GM19468 (cell line): ENCODE measurements around the gene PHF20.
A peak's percentile ranks its signal among the peaks of the same experiment; 100 is the strongest.
"Not testable (repeated sequence)": the region's sequence is repeated elsewhere in the genome, so short reads cannot be mapped to it uniquely, and the experiment has no call there.

Experiments used
- ATAC-seq: cut with Tn5 transposase; IDR thresholded peaks from one replicate; pipeline ENCODE4 v1.9.1; 2021; ENCODE audit warnings: mild to moderate bottlenecking, moderate library complexity, moderate number of reproducible peaks; ENCODE audit not compliant: unreplicated experiment; ENCODE audit errors: extremely low read depth

Gene PHF20

GRCh38 chr20:35908007-35908406 is 136.2 kb downstream of the PHF20 start:
- no peak for ATAC-seq

DNA sequence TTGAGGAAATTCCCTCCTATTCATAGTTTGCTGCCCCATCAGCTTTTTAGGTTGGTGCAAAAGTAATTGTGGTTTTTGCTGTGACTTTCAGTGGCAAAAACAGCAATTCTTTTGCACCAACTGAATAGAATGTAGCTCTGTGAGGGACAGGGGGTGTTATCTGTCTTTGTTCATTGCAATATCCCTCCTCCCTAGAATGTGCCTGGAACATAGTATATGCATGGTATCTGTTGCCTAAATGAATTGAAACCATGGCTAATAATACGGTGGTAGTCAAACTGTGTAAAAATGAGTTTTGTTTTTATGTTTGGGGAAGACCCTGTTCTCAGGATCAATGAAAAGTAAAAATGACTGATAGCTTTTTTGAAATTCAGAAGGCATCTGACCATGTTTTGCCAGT is 137.4 kb downstream of the PHF20 start:
- no peak for ATAC-seq

- ATAC-seq: no peak
Measured at GRCh38 chr20:35909796-35910195, 138.0 kb downstream of the PHF20 start.

DNA sequence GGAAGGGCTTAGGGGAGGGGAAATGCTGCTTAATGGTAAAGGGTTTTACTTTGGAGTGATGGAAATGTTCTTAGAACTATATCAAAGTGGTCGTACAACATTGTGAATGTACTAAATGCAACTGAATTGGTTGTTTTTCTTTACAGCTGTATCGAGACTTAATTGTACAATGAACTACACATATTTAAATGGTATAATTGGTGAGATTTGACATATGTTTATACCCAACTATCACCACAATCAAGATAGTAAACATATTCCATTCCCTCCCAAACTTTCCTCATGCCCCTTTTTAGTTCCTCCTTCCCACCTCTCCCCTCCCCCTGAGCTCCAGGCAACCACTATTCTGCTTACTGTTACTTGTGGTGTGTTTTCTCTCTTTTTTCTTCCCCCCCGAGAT is 138.4 kb downstream of the PHF20 start:
- ATAC-seq: no peak

GRCh38 chr20:35912881-35913280 is 141.1 kb downstream of the PHF20 start:
- no peak for ATAC-seq

- no peak for ATAC-seq
Measured at GRCh38 chr20:35917077-35917476, 145.3 kb downstream of the PHF20 start.

- no peak for ATAC-seq
Measured at GRCh38 chr20:35918021-35918420, 146.2 kb downstream of the PHF20 start.

DNA sequence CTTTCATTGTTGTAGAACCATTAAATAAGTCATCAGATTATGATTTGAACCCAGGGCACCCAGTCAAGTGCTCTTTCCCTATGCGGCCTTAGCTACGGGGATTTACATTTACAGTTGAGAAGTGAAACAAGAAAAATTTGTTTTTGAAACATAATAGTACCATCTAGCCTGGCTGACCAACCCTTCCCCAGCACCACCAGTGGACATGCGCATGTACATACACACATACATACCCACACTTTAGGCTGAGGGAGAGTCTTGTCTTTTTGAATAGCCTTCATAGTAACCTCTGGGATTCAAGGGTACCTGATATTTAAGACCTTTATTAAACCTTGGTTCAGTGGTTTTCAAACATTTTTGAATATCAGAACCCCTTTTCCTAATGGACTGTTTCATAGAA is 148.7 kb downstream of the PHF20 start:
- ATAC-seq: no peak

DNA sequence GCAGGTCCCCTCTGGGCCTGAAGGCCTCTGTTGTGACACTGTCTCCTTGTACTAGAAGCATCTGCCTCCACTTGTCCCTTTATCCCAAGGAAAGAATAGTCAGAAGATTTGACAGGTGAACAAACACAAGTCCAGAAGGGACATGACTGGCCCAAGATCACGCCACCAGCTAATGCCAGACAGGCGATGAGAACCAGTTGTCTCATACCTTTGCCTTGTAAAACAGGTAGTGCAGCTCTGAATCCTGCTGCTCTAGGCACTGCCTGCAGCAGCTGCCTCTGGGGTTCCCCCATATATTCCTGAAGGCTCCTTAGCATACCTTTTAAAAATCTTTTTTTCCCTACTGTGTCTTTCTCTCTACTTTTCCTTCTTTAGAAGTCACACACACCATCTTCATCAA is 157.5 kb downstream of the PHF20 start:
- no peak for ATAC-seq

DNA sequence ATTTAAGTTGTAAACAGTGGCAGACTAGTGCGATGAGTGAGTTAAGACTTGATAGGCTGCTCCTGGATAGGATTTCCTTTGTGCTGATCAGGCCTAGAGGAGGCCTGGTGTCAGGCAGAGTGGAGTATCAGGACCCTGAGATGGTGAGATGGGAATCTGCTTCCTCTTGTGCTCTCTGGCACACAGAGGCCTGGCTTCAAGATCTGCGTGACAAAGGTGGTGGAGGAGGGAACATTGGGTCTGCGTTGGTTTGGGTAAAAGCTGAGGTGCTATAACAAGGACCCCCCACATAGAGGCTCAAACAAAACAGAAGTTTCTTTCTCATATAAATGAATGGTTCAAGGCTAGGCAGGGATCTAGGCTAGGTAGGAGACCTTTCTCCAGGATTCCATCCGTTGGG is 162.2 kb downstream of the PHF20 start:
- no peak for ATAC-seq

- ATAC-seq: no peak
Measured at GRCh38 chr20:35939264-35939663, 167.4 kb downstream of the PHF20 start.

GRCh38 chr20:35941620-35942019 is 169.8 kb downstream of the PHF20 start:
- ATAC-seq: no peak

DNA sequence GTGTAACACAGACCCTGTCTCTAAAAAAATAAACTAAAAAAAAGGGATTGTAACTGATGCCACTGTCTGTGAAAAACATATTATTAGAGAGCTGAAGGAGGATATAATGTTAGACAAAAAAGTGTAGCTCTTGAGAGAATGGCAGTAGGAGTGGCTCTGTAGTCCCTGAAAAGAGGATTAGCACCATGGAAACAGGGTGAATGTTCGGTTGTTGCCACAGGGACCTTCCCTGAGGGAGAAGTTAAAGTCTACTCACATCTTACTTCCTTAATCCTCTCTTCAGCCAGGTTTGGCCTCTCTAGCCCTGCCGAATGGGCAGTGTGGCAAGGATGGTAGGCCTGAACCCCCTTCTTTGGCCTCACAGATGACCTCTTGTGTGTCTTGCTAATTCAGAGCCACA is 170.4 kb downstream of the PHF20 start:
- ATAC-seq: no peak

DNA sequence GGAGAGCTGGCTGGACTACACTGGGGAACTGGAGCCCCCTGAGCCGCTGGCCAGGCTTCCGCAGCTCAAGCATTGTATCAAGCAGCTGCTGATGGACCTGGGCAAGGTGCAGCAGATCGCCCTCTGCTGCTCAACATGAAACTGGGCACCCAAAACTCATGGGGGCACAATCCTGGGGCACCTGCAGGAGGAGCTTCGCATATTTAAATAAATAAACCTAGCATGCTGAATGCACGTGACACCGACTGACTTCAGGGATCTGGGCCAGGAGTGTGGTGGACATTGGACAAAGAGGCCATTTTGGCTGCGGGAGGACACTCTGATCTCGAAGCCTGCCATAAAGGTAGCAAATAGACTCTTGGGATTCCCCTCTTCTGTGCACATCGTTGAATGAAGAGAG is 175.7 kb downstream of the PHF20 start:
- no peak for ATAC-seq

- ATAC-seq: no peak
Measured at GRCh38 chr20:35947907-35948306, 176.1 kb downstream of the PHF20 start.

- no peak for ATAC-seq
Measured at GRCh38 chr20:35950093-35950492, 178.3 kb downstream of the PHF20 start.

DNA sequence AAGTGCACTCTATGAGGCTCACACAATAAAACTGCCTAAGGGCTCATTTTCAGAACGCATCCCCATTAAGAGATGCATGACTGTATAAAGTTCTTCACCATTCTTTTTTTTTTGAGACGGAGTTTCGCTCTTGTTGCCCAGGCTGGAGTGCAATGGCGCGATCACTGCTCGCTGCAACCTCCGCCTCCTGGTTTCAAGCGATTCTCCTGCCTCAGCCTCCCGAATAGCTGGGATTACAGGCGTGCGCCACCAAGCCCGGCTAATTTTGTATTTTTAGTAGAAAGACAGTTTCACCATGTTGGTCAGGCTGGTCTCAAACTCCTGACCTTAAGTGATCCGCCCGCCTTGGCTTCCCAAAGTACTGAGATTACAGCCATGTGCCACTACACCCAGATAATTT is 180.3 kb downstream of the PHF20 start:
- ATAC-seq: not testable (repeated sequence)

DNA sequence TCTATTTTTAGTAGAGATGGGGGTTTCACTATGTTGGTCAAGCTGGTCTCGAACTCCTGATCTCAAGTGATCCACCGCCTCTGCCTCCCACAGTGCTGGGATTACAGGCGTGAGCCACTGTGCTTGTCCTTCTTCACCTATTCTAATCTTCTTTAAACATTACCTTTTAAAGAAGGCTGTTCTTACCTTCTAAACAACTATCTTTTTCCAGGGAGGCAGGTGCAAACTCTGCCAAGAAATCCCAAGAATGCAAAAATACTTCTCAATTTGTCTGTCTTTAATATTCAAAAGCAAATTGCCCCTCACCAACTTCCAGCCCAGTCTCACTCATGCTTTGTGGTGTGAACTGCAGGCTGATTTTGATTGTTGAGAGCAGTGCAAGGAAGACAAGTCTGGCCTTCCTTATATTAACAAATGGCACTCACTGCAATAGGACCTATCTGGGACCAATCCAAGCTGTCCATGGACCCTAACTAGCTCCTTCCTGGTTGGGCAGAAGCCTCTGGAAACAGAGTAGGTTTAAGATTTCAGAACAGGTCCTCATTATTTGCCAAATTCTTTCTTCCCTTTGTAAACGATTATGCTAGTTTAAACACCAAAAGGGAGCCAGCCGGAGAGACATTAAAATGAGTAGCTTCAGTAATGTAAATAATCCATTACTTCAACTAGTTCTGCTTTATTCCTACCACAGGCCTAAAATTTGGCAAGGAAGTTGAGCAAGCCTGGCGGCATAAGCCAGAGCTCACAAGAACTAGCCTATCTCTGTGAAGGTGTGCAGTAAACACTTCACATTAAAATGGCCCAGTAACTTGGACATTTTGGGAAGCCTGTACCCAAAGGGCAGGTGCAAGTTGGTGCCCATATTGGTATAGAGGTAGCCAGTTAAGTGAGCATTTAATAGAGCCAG is 180.9 kb downstream of the PHF20 start:
- ATAC-seq: no peak

DNA sequence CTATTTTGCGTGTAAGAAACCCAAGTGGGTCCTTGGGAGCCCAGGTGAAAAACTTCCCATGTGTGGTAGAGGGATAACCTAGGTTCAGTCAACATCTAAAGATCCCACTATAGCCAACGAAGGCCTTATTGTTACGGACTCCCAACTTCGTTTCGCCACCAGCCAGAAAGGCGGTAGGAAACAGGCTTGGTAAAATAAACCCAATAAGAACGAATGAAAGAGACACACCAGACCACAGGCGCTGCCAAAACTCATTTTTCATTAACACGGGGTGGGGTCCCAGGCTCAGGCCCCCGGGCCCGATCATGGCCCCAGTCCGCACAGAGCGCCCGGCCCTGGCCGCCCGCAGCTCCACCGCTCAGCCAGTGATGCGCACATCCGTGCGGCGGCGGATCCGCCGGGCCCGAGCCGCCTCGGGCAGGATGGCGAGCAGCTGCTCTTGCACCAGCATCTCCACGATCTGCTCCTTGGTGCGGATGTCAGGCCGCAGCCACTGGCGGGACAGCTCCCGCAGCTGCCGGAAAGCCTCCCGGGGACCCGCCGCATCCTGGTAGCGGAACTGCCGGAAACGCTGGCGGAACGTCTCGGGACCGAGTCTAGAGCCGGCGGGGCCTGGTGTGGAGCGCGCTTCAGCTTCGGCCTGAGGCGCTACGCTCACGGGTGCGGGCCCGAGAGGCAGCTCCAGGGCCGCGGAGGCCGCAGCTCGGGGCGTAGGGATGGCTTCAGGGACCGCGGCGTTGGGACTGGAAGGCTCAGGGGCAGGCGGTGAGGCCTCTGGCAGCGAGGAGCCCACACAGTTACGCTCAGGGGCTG is 181.8 kb downstream of the PHF20 start:
- no peak for ATAC-seq

DNA sequence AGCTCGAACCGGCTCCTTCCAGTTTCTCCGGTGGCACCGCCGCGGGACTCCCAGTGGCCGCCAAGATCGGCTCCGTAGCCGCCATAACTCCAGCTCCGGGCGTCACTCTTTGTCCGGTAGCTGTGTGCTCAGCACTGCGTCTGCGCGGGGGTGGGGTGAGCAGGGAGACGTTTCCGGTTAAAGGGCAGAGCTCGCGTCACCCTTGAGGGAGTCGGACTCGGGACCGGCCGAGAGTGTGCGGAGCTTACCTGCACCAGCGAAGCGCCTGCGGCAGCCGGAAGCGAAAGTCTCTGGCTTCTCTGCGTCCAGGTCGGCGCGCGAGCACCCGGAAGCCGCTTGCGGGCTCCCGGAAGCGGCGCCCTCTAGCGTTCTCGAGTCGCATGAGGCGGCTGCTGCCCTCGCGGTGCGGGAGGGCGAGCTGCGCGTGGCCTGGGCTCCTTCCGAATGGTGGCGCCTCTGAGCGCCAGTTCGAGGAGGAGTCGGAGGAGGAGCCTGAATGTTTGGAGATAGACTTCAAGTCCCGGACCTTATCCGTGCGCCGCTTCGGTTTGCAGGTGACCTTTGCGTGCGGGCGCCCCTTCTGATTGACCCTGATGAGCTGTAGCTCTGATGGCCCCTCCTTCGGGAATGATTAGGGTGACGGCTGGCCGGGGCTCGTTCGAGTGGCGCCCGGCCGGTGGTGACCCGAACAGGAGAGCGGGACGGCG is 182.5 kb downstream of the PHF20 start, which contains the start of gene SCAND1:
SCAND1 (minus strand) TSS at position 303 of the 707 bp plus-strand sequence; CDS start at position 85, 218 bp downstream.
- ATAC-seq: peak; percentile 86

GRCh38 chr20:35954907-35955251 is 183.1 kb downstream of the PHF20 start:
- no peak for ATAC-seq
